Measurements from ENCODE around the gene CCDC192.

- TF ChIP-seq, protein P1, sequence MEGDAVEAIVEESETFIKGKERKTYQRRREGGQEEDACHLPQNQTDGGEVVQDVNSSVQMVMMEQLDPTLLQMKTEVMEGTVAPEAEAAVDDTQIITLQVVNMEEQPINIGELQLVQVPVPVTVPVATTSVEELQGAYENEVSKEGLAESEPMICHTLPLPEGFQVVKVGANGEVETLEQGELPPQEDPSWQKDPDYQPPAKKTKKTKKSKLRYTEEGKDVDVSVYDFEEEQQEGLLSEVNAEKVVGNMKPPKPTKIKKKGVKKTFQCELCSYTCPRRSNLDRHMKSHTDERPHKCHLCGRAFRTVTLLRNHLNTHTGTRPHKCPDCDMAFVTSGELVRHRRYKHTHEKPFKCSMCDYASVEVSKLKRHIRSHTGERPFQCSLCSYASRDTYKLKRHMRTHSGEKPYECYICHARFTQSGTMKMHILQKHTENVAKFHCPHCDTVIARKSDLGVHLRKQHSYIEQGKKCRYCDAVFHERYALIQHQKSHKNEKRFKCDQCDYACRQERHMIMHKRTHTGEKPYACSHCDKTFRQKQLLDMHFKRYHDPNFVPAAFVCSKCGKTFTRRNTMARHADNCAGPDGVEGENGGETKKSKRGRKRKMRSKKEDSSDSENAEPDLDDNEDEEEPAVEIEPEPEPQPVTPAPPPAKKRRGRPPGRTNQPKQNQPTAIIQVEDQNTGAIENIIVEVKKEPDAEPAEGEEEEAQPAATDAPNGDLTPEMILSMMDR (IDR thresholded peaks at IDR 0.05) = no peak
- no peak for TF ChIP-seq POLR2A (IDR thresholded peaks at IDR 0.05)
These were observed 258.6 kb downstream of the CCDC192 start for GRCh38 chr5:127961763-127962145.
